Neural cell (in vitro differentiated cells): ENCODE results near the gene CREBBP.

Source experiments
- EZH2 ChIP-seq: fragments of 200-600, 300-800 bp; shearing (Covaris generic), sonication (generic); IDR thresholded peaks from 2 replicates; pipeline ENCODE4 v1.6.1; 2014; ENCODE audit warnings: antibody characterized with exemption, low read length, borderline replicate concordance, mild to moderate bottlenecking; ENCODE audit not compliant: insufficient read depth, poor library complexity, severe bottlenecking
- MXI1 ChIP-seq: fragments of 450-650 bp; conservative IDR thresholded peaks from 2 replicates; pipeline ENCODE4 v1.6.1; 2014; ENCODE audit warnings: antibody characterized with exemption, mild to moderate bottlenecking; ENCODE audit not compliant: poor library complexity, severe bottlenecking
- POLR2AphosphoS5 ChIP-seq: IDR thresholded peaks from 2 replicates; pipeline ENCODE4 v1.6.1; 2012
- RAD21 ChIP-seq: fragments of 450-650 bp; conservative IDR thresholded peaks from 2 replicates; pipeline ENCODE4 v1.6.1; 2014; ENCODE audit warnings: antibody characterized with exemption, mild to moderate bottlenecking, moderate library complexity
- TAF1 ChIP-seq: IDR thresholded peaks from 2 replicates; pipeline ENCODE4 v1.6.1; 2012; ENCODE audit warnings: low read depth
- TF ChIP-seq, protein P1 (sequence below): fragments of 450-650 bp; IDR thresholded peaks from 2 replicates; pipeline ENCODE4 v1.5.1; 2014; ENCODE audit warnings: antibody characterized with exemption, mild to moderate bottlenecking, moderate library complexity; ENCODE audit not compliant: poor library complexity, severe bottlenecking

DNA sequence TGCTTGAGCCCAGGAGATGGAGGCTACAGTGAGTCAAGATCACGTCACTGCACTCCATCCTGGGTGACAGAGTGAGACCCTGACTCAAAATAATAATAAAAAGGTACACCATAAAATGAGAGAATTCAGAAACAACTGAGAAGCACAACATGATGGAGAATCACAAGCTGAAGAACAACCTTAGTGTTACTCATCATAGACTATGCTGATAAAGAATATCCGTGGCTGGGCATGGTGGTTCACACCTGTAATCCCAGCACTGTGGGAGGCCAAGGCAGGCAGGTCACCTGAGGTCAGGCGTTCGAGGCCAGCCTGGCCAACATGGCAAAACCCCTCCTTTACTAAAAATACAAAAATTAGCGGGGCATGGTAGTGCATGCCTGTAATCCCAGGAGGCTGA, 16.0 kb downstream of the CREBBP start:
- TF ChIP-seq EZH2 (no peak), POLR2AphosphoS5 (no peak), TAF1 (no peak), RAD21 (no peak), MXI1 (no peak)
- TF ChIP-seq, protein P1, sequence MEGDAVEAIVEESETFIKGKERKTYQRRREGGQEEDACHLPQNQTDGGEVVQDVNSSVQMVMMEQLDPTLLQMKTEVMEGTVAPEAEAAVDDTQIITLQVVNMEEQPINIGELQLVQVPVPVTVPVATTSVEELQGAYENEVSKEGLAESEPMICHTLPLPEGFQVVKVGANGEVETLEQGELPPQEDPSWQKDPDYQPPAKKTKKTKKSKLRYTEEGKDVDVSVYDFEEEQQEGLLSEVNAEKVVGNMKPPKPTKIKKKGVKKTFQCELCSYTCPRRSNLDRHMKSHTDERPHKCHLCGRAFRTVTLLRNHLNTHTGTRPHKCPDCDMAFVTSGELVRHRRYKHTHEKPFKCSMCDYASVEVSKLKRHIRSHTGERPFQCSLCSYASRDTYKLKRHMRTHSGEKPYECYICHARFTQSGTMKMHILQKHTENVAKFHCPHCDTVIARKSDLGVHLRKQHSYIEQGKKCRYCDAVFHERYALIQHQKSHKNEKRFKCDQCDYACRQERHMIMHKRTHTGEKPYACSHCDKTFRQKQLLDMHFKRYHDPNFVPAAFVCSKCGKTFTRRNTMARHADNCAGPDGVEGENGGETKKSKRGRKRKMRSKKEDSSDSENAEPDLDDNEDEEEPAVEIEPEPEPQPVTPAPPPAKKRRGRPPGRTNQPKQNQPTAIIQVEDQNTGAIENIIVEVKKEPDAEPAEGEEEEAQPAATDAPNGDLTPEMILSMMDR: no peak
